Body of pancreas (tissue), 4 donors: ENCODE results near the gene UBE2I. TPM values are rescaled to one million over a fixed set of nuclear protein-coding genes. Genes with fewer than 3 reads are reported as not detected.

Experiments used
- ATAC-seq: fragments of 150-250 bp; one replicate; pipeline ENCODE4 v1.9.1; 2016
- DNase-seq, 4 donors: peaks; one replicate each; pipeline ENCODE4 v3.0.0-alpha.2; 2019
- H3K27ac ChIP-seq, 4 donors: fragments of 200-600 bp; sonication (generic); 1 replicate in 3 of 4; 2 replicates in 1 of 4; pipeline versions ENCODE4 v1.5.1 to v1.6.1; 2016 to 2019; ENCODE audit warnings: mild to moderate bottlenecking in 1 of 4, mixed read lengths in 1 of 4, moderate library complexity in 1 of 4
- H3K27me3 ChIP-seq, 2 donors: fragments of 200-600 bp; sonication (generic); one replicate each; pipeline ENCODE4 v1.6.0; 2016; ENCODE audit warnings: mild to moderate bottlenecking in 1 of 2
- H3K36me3 ChIP-seq, 2 donors: fragments of 200-600 bp; sonication (generic); replicated peaks in 1 of 2; 2 replicates each; pipeline ENCODE4 v1.5.1; 2016; ENCODE audit warnings: low read depth in 2 of 2; ENCODE audit not compliant: insufficient read depth in 1 of 2
- H3K4me1 ChIP-seq: fragments of 200-600 bp; sonication (generic); one replicate; pipeline ENCODE4 v1.6.0; 2016
- H3K4me3 ChIP-seq, 2 donors: fragments of 200-600 bp; sonication (generic); 1 replicate in 1 of 2; 2 replicates in 1 of 2; pipeline ENCODE4 v1.5.1; 2016 to 2019
- H3K9me3 ChIP-seq, 3 donors: fragments of 200-600 bp; sonication (generic); 1 replicate in 2 of 3; 2 replicates in 1 of 3; pipeline ENCODE4 v1.5.1; 2016
- CTCF ChIP-seq, 7 experiments: fragments of 450-650 bp in 4 of 7; fragments of 200-600 bp in 3 of 7; sonication (generic) in 3 of 7; IDR thresholded peaks; one replicate each; pipeline ENCODE4 v1.5.1; 2016 to 2019; ENCODE audit warnings: antibody characterized with exemption in 7 of 7
- POLR2A ChIP-seq, 3 donors: fragments of 450-650 bp; IDR thresholded peaks; one replicate each; pipeline ENCODE4 v1.6.1; 2016; ENCODE audit warnings: antibody characterized with exemption in 3 of 3, mild to moderate bottlenecking in 2 of 3
- WGBS, 2 donors: methylation state at CpG; one replicate each; pipeline ENCODE4 v1.1.5; 2017; 5-methylcytosine and 5-hydroxymethylcytosine counted together
- intact Hi-C: fragments of 100-400 bp; cut with DNase I; formaldehyde crosslinking; loops from one replicate; pipeline ENCODE4 v1.15.1; 2023
- total RNA-seq, 2 donors: library from RNA; depleted of rRNA; stranded (reverse); fragments of >200 nt; gene quantifications; one replicate each; pipeline ENCODE4 v1.1.0, GENCODE V29; 2016

UBE2I gene
- total RNA-seq, 2 donors from 2014 or later = 25.9 to 81.7 TPM

DNA sequence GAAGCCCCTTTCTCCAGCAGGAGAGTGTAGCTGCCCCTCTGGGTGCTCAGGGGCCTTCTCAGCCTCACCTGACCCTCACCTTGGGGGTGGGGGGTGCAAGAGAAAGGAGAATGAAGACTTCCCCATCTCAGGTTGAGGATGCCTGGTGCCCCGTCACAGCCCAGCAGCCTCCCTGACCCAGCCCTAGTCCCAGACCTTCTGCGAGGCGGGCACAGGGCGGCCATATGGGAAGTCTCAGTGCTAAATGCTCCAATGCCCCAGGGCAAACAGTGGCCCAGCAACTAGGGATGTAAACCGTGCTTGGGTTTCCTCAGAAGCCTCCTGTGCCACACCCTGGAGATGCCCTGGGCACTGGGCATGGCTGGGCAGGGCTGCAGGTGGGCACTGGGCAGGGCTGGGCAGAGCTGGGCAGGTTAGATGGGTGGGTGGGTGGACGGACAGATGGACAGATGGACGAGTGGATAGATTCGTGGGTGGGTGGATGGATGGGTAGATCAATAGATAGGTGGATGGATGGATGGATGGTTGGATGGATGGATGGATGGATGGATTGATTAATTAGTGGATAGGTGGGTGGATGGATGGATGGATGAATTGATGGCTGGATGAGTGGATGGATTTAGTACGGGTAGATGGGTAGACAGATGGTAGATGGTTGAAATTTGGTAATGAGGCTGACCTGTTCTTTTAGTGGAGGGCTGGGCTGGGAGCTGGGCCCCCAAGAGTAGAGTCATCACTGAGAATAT is 36.8 kb upstream of the UBE2I start:
- Histone ChIP-seq H3K27ac (no peak overlapping the region), H3K9me3 (no peaks in the 10 kb centered on the region), H3K4me1 (peaks cover 11% of the 10 kb centered on the region), H3K36me3 (no peaks in the 10 kb centered on the region), H3K4me3 (no peak overlapping the region), H3K27me3 (no peaks in the 10 kb centered on the region)
- intact Hi-C loops = no loop called here
- DNase-seq = no peak
- no peak for ATAC-seq
- WGBS, 2 donors = 64% methylated on average over 4 to 9 of the region's 9 CpGs
- TF ChIP-seq CTCF (IDR thresholded peaks at IDR 0.05) (no peak), POLR2A (IDR thresholded peaks at IDR 0.05) (no peak)

DNA sequence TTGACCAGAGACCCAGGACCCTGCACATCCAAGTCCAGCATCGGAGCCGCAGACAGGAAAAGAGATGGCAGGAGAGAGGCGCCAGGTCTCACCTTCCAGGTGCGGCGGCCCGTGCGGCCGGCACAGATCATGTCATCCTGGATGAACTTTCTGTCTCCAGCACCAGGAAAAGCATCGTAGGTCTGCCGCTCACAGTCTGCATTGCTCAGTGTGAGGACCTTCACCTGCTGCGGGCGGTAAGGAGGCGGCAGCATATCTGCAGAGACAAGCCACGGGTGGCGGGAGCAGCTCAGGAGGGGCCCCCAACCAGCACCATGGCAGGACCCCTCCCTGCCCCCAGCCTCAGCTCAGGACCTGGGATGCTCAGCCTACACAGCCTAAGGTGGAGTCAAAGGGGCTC is 35.6 kb upstream of the UBE2I start:
- H3K27me3 ChIP-seq = no peaks in the 10 kb centered on the region
- no peaks in the 10 kb centered on the region for H3K36me3 ChIP-seq
- DNase-seq = no peak
- no peak for ATAC-seq
- TF ChIP-seq POLR2A (IDR thresholded peaks at IDR 0.05) (no peak), CTCF (IDR thresholded peaks at IDR 0.05) (no peak)
- no peaks in the 10 kb centered on the region for H3K9me3 ChIP-seq
- H3K4me3 ChIP-seq = no peak overlapping the region
- H3K27ac ChIP-seq = no peak overlapping the region
- H3K4me1 ChIP-seq = peaks cover 11% of the 10 kb centered on the region
- 82 to 92% methylated on average over 6 to 14 of the region's 15 CpGs for WGBS, 2 donors
- intact Hi-C loops = no loop called here

GRCh38 chr16:1274767-1275166 is 34.7 kb upstream of the UBE2I start:
- no peaks in the 10 kb centered on the region for H3K27me3 ChIP-seq
- no peaks in the 10 kb centered on the region for H3K9me3 ChIP-seq
- H3K4me1 ChIP-seq = peaks cover 11% of the 10 kb centered on the region
- DNase-seq (no peak), ATAC-seq (no peak)
- H3K27ac ChIP-seq = no peak overlapping the region
- no peak for TF ChIP-seq POLR2A (IDR thresholded peaks at IDR 0.05)
- intact Hi-C loops = no loop called here
- WGBS, 2 donors = 78 to 83% methylated on average over 7 of the region's 7 CpGs
- no peak overlapping the region for H3K4me3 ChIP-seq
- no peaks in the 10 kb centered on the region for H3K36me3 ChIP-seq

DNA sequence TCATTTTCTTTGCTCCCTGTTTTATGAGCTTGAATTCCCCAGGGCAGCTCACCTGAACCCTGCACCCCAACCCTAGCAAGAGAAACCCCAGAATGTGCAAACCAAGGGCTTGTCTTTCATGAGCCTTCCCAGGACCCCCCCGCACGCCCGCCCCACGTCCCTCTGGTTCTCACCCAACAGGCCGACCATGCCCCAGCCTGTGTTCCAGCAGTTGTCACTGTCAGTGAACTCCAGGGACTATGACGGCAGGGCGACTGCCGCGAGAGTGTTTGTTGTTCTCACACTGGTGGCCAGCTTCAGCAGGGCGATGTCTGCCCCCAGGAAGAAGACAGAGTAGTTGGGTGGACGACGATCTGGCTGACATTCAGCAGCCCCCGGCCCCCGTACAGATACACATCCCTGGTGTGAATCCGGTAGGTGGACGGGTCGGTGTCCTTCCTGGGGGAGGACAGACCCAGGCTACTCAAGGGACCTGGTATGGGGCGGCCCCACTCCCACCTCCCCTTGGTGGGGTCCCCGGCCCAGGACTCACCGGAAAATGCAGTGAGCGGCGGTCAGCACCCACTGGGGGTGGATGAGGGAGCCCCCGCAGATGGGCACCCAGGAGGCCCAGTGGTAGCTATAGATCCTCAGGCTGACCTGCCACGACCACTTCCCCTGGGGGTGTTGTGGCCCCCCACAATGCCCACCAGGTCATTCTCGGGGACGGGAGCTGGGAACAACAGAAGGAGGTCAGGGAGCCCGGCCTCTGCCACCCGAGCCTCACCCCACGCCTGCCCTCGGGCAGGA is 33.5 kb upstream of the UBE2I start:
- H3K4me1 ChIP-seq = peaks cover 11% of the 10 kb centered on the region
- TF ChIP-seq CTCF (IDR thresholded peaks at IDR 0.05) = no peak
- no peak for TF ChIP-seq POLR2A (IDR thresholded peaks at IDR 0.05)
- DNase-seq (no peak), ATAC-seq (no peak)
- H3K36me3 ChIP-seq = no peaks in the 10 kb centered on the region
- WGBS, 2 donors = 45 to 49% methylated on average over 13 to 28 of the region's 30 CpGs
- H3K27ac ChIP-seq = no peak overlapping the region
- no peaks in the 10 kb centered on the region for H3K9me3 ChIP-seq
- no peak overlapping the region for H3K4me3 ChIP-seq
- intact Hi-C loops = no loop called here
- H3K27me3 ChIP-seq = no peaks in the 10 kb centered on the region

GRCh38 chr16:1276580-1276878 is 32.9 kb upstream of the UBE2I start:
- ATAC-seq (no peak), DNase-seq (no peak)
- intact Hi-C loops = no loop called here
- Histone ChIP-seq H3K9me3 (no peaks in the 10 kb centered on the region), H3K27me3 (no peaks in the 10 kb centered on the region), H3K36me3 (no peaks in the 10 kb centered on the region), H3K27ac (no peak overlapping the region), H3K4me1 (peaks cover 8% of the 10 kb centered on the region), H3K4me3 (no peak overlapping the region)
- TF ChIP-seq POLR2A (IDR thresholded peaks at IDR 0.05) (no peak), CTCF (IDR thresholded peaks at IDR 0.05) (no peak)
- WGBS, 2 donors = 66 to 67% methylated on average over 2 to 6 of the region's 14 CpGs
